IMR-90 (cell line): ENCODE data around the gene RASGRP2.

Source experiments
- CTCF ChIP-seq: conservative IDR thresholded peaks from 2 replicates; pipeline ENCODE4 v1.5.1; 2012; ENCODE audit warnings: mild to moderate bottlenecking, low read depth, low read length, improper control_type of control experiment
- RFX5 ChIP-seq: IDR thresholded peaks from 2 replicates; pipeline ENCODE4 v1.8.0; 2012; ENCODE audit warnings: low read depth, mild to moderate bottlenecking, low read length, moderate library complexity

- no peak for TF ChIP-seq CTCF
- no peak for TF ChIP-seq RFX5
Measured at GRCh38 chr11:64718780-64719124, 25.2 kb downstream of the RASGRP2 start.
